IgD-negative memory B cell (primary cell): ENCODE measurements around the gene ERICH6. TPM values are rescaled to one million over a fixed set of nuclear protein-coding genes. Genes with fewer than 3 reads are reported as not detected.

Experiments used
- H3K27ac Mint-ChIP-seq, 3 donors: one replicate each; pipeline ENCODE4 v1.8.0; 2020 to 2022; ENCODE audit warnings: mild to moderate bottlenecking in 3 of 3, mixed read lengths in 3 of 3, moderate library complexity in 1 of 3
- H3K27me3 Mint-ChIP-seq: one replicate; pipeline ENCODE4 v1.8.0; 2021; ENCODE audit warnings: mixed read lengths
- H3K36me3 Mint-ChIP-seq: one replicate; pipeline ENCODE4 v1.8.0; 2020; ENCODE audit warnings: mild to moderate bottlenecking, mixed read lengths
- H3K4me1 Mint-ChIP-seq, 3 donors: one replicate each; pipeline ENCODE4 v1.8.0; 2020 to 2022; ENCODE audit warnings: mixed read lengths in 3 of 3, mild to moderate bottlenecking in 1 of 3
- H3K4me3 Mint-ChIP-seq, 4 donors: one replicate each; pipeline ENCODE4 v1.8.0; 2020 to 2022; ENCODE audit warnings: mild to moderate bottlenecking in 4 of 4, mixed read lengths in 4 of 4, moderate library complexity in 3 of 4
- H3K9me3 Mint-ChIP-seq, 3 donors: one replicate each; pipeline ENCODE4 v1.8.0; 2020 to 2021; ENCODE audit warnings: mixed read lengths in 3 of 3, mild to moderate bottlenecking in 1 of 3
- polyA plus RNA-seq: library from polyadenylated mRNA; unstranded; fragments of 300-500 nt; fragmentation: Illumina TruSeq; gene quantifications from one replicate; pipeline ENCODE4 v1.2.3, GENCODE V29; 2021

ERICH6 gene
- polyA plus RNA-seq, 1 donor from 2014 or later = 0.41 TPM

DNA sequence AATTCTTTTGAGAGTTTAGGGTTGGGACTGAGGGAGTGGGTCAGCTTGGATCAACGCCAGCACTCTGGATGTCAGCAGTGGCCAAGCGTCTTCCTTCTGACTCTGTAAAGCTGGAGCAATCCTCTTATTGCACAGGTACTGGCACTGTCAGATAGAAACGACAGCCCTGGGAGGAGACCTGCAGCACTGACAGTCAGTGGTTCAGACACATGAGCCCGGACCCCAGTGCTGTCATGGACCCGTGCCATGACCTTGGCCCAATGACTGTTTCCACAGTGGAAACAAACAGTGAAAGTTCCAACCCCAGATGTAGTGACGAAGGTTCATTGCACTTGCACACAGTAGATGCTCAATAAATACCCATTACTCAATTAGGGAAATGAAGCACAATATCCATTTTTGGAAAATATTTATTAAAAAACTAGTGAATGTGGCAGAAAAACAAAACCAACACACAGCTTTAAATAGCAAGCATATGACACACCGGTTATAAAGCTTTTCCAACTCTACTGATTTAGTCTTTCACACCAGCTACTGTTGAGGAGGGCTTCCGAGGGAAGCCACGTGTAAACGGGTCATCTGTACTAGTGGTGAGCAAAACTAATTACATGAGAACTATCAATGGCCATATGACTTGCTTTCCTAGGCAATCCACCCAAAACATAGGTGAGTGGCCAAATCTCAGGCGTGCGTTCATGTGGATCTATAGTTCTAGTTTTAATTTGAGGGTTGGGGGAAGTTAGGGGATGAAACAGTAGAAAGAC, 37.2 kb upstream of the ERICH6 start:
- Mint-ChIP-seq H3K9me3 (no peaks in the 10 kb centered on the region), H3K27ac (no peak overlapping the region), H3K4me3 (peak overlapping the region in 1 of 4 donors; percentile 56), H3K4me1 (peaks cover 51 to 64% (median 54%) of the 10 kb centered on the region in 3 donors), H3K27me3 (no peaks in the 10 kb centered on the region), H3K36me3 (peaks cover 3% of the 10 kb centered on the region)

DNA sequence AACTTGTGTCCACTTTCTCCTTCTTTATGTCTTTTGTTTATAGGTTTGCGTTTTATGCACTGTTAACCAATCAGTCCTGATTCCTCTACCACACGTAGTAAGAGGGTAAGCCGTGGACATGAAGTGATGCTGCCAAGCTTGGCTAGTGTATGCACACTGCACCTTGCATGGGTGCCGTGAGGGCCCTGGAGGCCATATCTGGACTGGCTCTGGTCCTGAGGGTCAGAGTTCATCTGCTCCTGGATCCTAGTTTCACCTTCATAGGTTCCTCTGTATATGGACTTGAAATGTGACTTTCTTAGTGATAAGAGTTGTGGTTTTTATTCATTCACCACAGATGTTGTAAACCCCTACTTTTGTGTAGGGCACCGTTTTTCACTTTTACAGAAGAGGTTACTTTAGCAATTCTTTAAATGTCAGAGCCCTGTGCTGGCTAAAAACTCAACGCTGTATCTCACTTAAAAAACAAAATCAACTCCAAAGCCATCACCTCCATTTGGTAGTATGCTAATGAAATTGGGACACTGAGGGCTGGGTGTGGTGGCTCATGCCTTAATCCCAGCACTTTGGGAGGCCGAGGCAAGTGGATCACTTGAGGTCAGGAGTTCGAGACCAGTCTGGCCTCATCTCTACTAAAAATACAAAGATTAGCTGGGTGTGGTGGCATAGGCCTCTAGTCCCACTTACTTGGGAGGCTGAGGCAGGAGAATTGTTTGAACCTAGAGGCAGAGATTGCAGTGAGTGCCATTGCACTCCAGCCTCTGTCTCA, 36.3 kb upstream of the ERICH6 start:
- Mint-ChIP-seq H3K27me3 (no peaks in the 10 kb centered on the region), H3K27ac (peak overlapping the region in 2 of 3 donors; percentile 78 to 88), H3K9me3 (no peaks in the 10 kb centered on the region), H3K36me3 (peaks cover 3% of the 10 kb centered on the region), H3K4me1 (peaks cover 48 to 62% (median 53%) of the 10 kb centered on the region in 3 donors), H3K4me3 (peak overlapping the region; percentile 39 to 84 (median 78))

DNA sequence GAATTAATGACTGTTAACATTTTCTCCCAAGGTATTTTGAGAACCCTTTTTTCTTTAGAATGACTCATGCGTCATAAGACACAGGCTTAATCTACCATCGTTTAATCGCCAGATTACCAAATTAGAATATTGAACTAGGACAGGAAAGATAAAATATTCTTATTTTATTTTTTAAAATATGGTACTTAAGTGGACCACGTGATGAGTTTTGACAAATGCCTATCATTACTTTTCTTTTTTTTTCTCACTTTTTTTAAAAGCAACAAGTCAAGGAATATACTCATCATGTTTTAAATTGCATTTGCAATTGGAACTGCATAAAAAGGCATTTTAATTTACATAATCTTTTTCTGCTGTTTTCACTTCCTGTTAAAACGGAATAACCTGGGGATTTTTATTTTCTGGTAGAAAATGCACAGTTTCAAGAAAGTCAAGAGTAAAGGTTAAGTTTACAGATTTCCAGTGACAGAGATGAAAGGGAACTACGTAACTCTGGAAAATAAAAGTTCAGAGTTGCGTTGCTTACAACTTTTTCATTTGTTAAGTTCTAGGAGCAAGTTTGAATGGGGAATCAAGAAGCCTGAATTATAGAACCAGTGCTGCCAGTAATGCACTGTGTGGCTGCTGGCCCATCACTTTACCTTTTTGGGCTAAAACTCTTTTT, 35.6 kb upstream of the ERICH6 start:
- no peaks in the 10 kb centered on the region for H3K9me3 Mint-ChIP-seq

DNA sequence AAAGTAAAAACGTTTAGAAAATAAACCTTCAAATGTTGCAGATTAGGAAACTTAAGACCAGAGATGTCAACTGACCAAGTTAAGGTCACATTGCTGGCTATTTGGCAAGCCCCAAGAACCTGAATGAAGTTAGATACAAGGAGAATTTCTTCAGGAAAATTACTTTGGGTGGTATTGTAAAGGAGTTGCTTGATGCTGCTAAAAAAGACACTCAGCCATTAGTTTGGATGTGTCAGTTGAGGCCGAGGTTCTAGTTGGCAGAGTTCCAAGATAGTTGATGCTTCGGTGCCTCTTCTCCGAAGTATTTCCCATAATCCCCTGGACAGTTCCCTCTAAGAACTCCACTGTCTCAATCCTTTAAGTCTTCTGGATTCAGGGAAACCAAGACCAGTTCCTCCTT, 35.0 kb upstream of the ERICH6 start:
- H3K36me3 Mint-ChIP-seq = peaks cover 4% of the 10 kb centered on the region
- no peaks in the 10 kb centered on the region for H3K9me3 Mint-ChIP-seq
- H3K4me3 Mint-ChIP-seq = peak overlapping the region in 2 of 4 donors; percentile 47 to 82
- H3K27me3 Mint-ChIP-seq = no peaks in the 10 kb centered on the region
- H3K27ac Mint-ChIP-seq = peak overlapping the region in 1 of 3 donors; percentile 25
- peaks cover 37 to 50% (median 40%) of the 10 kb centered on the region in 3 donors for H3K4me1 Mint-ChIP-seq

More for the DNA sequence above, 35.6 kb upstream of the ERICH6 start:
- H3K36me3 Mint-ChIP-seq = peaks cover 4% of the 10 kb centered on the region
- H3K4me1 Mint-ChIP-seq = peaks cover 41 to 57% (median 46%) of the 10 kb centered on the region in 3 donors
- no peaks in the 10 kb centered on the region for H3K27me3 Mint-ChIP-seq
- H3K4me3 Mint-ChIP-seq = peak overlapping the region; percentile 61 to 84 (median 78)
- peak overlapping the region in 2 of 3 donors; percentile 78 to 88 for H3K27ac Mint-ChIP-seq

DNA sequence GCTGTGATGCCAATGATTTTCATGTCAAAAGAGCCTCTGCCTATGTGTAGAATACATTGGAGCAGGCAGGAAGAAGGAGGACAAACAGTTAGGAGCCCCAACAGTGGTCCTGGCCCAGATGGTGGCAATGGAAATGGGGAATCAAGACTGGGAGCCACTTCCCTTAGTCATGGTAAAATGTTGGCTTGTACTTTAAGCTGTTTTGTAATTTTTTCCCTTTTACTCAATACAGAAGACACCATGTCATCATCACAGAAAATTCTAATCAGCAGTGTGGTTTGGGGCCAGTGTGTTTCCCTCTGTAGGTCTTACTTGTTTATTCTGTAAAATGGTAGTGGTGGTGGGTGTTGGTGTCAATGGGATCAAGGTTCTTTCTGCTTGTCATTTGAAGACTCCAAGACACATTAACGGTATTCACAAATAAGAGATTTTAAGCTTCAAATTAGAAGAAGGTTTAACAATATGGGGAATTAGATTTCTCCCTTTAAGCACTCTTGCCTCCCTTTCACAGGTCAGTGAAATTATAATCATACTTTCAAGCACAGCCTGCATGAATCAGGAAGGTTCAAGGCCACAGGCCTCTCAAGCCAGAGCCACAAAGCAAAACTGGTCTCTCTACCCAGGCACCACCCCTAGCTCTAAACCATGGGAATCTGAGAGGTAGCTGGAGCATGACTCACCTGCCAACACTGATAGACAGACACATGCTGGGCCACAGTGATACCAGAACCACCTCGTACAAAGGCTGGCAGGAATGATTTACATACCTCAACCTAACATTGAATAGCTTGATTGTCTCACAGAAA, 34.4 kb upstream of the ERICH6 start:
- no peaks in the 10 kb centered on the region for H3K27me3 Mint-ChIP-seq
- no peaks in the 10 kb centered on the region for H3K9me3 Mint-ChIP-seq
- peak overlapping the region in 1 of 3 donors; percentile 25 for H3K27ac Mint-ChIP-seq
- H3K36me3 Mint-ChIP-seq = peaks cover 4% of the 10 kb centered on the region
- peak overlapping the region in 2 of 4 donors; percentile 20 to 25 for H3K4me3 Mint-ChIP-seq
- peaks cover 34 to 44% (median 34%) of the 10 kb centered on the region in 3 donors for H3K4me1 Mint-ChIP-seq

DNA sequence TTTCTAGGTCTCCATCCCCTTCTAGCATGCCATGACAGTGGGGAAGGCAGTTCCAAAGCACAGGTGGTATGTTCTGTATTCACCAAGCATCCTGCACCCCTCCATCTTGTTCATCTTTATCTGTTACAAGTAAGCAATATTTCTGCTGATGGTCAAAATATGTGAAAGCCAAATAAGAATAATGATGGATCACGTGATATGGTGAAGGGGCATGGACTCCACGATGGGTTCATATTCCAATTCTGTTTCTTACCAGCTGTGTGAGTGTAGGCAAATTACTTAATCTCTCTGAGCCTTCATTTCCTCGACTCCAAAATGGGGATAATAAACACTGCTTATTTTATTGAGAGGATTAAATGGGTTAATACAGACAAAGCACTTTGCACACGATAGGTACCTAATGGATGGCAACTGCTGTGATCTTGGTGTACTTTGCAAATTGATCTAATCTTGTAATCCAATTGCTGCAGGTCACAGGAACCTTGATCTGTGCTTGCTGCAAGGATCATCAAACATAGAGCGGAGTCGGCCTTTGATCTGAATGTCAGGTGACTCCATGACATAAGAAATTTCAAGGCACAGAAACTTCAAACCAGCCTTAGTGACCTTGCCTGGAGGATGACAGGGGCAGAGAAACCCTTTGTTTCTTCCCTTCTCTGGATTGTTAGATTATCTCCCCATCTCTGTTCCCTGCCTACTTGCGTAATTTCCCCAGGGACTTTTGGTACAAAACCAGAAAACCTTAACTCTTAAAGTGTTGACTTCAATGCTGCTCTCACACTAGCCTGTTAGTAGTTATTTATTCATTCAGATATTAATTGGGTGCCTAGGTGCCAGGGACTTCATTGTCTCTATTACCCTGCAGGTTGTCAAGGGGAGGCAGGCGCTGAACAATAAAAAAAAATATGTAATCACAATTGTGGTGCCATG, 33.4 kb upstream of the ERICH6 start:
- Mint-ChIP-seq H3K36me3 (peaks cover 4% of the 10 kb centered on the region), H3K4me3 (peak overlapping the region in 1 of 4 donors; percentile 25), H3K27me3 (no peaks in the 10 kb centered on the region), H3K4me1 (peaks cover 25 to 37% (median 27%) of the 10 kb centered on the region in 3 donors), H3K9me3 (no peaks in the 10 kb centered on the region), H3K27ac (peak overlapping the region in 1 of 3 donors; percentile 25)

DNA sequence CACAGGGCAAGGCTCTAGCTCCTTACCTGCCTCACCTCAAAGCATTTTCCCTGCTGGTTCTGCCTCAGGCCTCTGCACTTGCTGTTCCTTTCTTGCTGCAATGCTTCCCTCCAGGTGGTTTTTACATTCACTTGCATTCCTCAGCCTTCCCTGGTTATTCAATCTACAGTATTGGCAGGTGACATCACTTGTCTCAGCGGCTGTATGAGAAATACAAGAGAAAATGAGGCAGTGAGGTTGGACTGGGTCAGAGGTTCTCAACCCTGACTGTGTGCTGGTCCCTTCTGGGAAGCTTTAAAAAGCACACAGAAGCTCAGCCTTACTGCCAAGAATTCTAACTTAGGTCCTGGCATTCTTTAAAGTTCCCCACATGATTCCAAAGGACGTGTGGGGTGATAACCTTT, 32.6 kb upstream of the ERICH6 start:
- Mint-ChIP-seq H3K27ac (no peak overlapping the region), H3K27me3 (no peaks in the 10 kb centered on the region), H3K9me3 (no peaks in the 10 kb centered on the region), H3K4me3 (no peak overlapping the region), H3K36me3 (peaks cover 4% of the 10 kb centered on the region), H3K4me1 (peaks cover 21 to 38% (median 27%) of the 10 kb centered on the region in 3 donors)

DNA sequence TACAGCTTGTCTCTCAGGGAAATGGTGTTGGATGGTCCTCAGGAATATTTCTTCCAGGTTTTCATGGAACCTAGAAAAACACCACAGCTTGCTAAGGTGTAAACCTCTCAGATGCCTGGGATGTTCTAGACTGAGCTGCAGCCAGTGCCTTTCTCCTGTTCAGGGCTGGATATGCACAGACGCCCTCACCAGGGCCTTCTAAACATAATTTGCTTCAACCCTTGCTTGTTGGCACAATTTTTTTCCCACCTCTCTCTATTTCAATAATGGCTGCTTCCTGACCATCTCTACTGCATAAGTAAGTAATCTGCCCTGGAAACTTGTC, 31.0 kb upstream of the ERICH6 start:
- Mint-ChIP-seq H3K27me3 (no peaks in the 10 kb centered on the region), H3K9me3 (no peaks in the 10 kb centered on the region), H3K4me1 (peaks cover 13 to 29% (median 16%) of the 10 kb centered on the region in 3 donors)

DNA sequence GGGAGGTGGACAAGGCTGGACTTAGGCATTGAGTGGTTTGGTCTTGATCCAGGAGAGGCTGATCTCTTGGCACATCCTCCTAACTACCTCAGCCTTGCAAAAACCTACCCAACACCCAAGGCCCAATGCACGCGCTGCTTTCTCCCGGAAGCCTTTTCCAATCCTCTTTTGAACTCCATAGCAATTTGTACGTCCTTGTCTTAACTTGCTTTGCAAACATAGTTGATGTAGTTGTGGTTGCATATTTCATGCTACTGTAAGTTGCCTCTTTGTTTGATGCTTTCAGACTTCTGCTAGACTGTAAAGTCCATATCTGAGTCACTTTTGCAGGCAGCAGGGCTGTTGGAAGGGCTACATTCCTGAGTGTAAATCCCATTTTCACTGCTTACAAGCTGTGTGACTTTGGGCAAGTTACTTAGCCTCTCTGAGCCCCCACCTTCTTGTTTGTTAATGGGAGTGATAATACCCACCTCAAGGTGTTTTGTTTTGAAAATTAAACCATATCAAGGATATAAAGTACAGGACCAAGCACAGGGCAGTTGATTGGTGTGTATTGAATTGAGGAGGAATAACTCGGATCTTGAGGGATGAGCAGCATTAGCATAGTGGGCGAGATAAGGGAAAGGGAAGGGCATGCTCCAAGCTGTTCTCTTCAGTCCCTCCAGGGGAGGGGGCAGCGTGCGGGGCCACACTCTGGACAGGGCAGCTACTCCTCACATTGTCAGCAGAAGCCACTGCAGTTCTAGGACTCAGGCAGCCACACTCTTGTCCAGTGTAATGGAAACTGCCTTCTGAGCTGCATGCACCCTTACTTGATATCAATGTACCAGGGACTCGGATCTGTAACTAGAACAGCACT, 30.4 kb upstream of the ERICH6 start:
- Mint-ChIP-seq H3K4me3 (no peak overlapping the region), H3K27me3 (no peaks in the 10 kb centered on the region), H3K4me1 (peaks cover 9 to 23% (median 11%) of the 10 kb centered on the region in 3 donors), H3K9me3 (no peaks in the 10 kb centered on the region), H3K27ac (no peak overlapping the region), H3K36me3 (peaks cover 3% of the 10 kb centered on the region)

More for the DNA sequence above, 31.0 kb upstream of the ERICH6 start:
- no peak overlapping the region for H3K27ac Mint-ChIP-seq
- H3K36me3 Mint-ChIP-seq = peaks cover 3% of the 10 kb centered on the region
- no peak overlapping the region for H3K4me3 Mint-ChIP-seq

DNA sequence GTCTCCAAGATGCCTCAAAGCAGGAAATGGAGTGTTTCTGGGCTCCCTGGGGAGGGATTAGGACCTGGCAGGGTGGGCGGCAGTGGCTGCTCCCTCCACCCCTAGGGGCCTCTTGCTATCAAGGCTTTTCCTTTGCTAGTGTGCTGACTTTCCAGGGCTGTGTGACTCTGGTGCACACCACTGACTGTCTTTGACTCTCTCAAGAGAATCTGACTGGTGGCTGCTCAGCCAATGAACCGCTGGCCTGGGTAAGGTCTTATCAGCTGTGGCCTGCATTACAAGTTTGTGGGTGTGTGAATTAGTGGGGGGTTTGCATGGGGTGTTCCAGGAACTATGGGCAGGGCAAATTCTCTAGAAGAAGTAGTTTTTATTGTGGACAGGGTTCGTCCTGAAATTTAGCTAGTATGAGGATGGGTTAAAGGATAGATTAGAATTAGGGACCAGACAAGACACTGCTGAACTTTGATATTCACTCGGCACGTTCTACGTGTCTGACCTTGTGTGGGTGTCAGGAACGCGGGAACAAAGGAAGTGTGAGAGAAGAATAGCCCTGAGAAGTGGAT, 29.7 kb upstream of the ERICH6 start:
- no peaks in the 10 kb centered on the region for H3K27me3 Mint-ChIP-seq
- H3K4me3 Mint-ChIP-seq = no peak overlapping the region
- no peaks in the 10 kb centered on the region for H3K9me3 Mint-ChIP-seq
- peaks cover 2 to 20% (median 7%) of the 10 kb centered on the region in 3 donors for H3K4me1 Mint-ChIP-seq
- peaks cover 3% of the 10 kb centered on the region for H3K36me3 Mint-ChIP-seq
- peak overlapping the region in 1 of 3 donors; percentile 26 for H3K27ac Mint-ChIP-seq

DNA sequence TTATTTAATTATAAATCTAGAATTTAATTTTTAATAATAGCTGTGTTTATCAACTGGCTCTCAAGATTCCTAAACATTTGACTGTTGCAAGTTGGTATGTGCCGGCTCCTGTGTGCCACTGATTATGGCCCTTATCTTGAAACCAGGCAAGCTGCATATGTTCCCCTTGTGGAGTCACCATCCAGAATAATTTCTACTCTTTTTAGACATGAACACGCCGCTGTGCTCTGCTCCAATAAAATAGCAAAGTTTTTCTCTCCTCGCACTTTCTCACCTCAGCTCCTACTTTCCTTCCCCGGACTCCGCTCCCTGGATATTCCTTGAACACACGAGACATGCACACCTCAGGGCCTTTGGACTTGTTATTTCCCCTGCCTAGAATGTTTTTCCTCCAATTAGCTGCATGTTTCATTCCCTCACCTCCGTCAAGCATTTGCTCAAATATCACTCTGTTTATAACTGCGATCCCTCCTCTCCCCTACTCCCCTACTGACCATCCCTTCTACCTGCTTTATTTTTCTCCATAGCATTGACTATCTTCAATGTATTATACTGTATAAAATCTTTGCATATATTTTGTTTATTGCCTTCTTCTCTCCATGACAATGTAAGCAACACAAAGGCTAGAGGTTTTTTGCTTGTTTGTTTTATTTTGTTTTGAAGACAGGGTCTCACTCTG, 26.1 kb upstream of the ERICH6 start:
- Mint-ChIP-seq H3K27ac (no peak overlapping the region), H3K27me3 (no peaks in the 10 kb centered on the region), H3K4me1 (peaks cover 0 to 6% (median 3%) of the 10 kb centered on the region in 3 donors), H3K36me3 (peaks cover 1% of the 10 kb centered on the region), H3K9me3 (no peaks in the 10 kb centered on the region), H3K4me3 (no peak overlapping the region)
